H1 (cell line): ENCODE results near the gene TBR1. TPM values are rescaled to one million over a fixed set of nuclear protein-coding genes. Genes with fewer than 3 reads are reported as not detected.

Experiments used
- CTCF ChIA-PET: fragments of 300-600 bp; sonication (Branson Sonifier 250); formaldehyde crosslinking; loops from one replicate; lab custom pipeline; 2021; ENCODE audit not compliant: partially characterized antibody; lab: Charles Lee
- POLR2A ChIA-PET: fragments of 300-600 bp; sonication (Branson Sonifier 250); formaldehyde crosslinking; loops from one replicate; lab custom pipeline; 2021; ENCODE audit warnings: inconsistent platforms; ENCODE audit not compliant: partially characterized antibody; lab: Charles Lee
- DNase-seq, 2 experiments: peaks; one replicate each; pipeline versions ENCODE4 v3.0.0 to v3.0.0-alpha.2; 2010 to 2022; ENCODE audit warnings: low spot score in 2 of 2, low read depth in 1 of 2, mixed read lengths in 1 of 2
- FAIRE-seq: peaks from 2 replicates; lab custom pipeline; 2011; peaks lifted over from hg19 to GRCh38; lab: Jason Lieb, UNC
- H2AFZ ChIP-seq: 2 replicates; pipeline ENCODE4 v1.8.1; 2012; ENCODE audit warnings: low read length, inconsistent platforms
- H2AK5ac ChIP-seq: 2 replicates; pipeline ENCODE4 v1.6.1; 2013; ENCODE audit warnings: low read depth, low read length
- H2BK120ac ChIP-seq: replicated peaks from 2 replicates; pipeline ENCODE3; 2013; ENCODE audit warnings: low read depth, low read length, inconsistent platforms
- H2BK12ac ChIP-seq: 2 replicates; pipeline ENCODE4 v1.6.1; 2013; ENCODE audit warnings: low read depth, low read length
- H2BK15ac ChIP-seq: 2 replicates; pipeline ENCODE4 v1.6.1; 2013; ENCODE audit warnings: low read length
- H2BK20ac ChIP-seq: 2 replicates; pipeline ENCODE4 v1.6.1; 2013; ENCODE audit warnings: low read length
- H2BK5ac ChIP-seq: 2 replicates; pipeline ENCODE4 v1.6.1; 2013; ENCODE audit warnings: low read depth, low read length
- H3K14ac ChIP-seq: 2 replicates; pipeline ENCODE4 v1.6.1; 2013; ENCODE audit warnings: inconsistent platforms; ENCODE audit not compliant: insufficient read length
- H3K18ac ChIP-seq: 2 replicates; pipeline ENCODE4 v1.6.1; 2013; ENCODE audit warnings: low read length; ENCODE audit errors: extremely low read depth
- H3K23ac ChIP-seq: 2 replicates; pipeline ENCODE4 v1.6.1; 2013; ENCODE audit warnings: inconsistent platforms; ENCODE audit not compliant: insufficient read length
- H3K23me2 ChIP-seq: 2 replicates; pipeline ENCODE4 v1.6.1; 2013; ENCODE audit warnings: low read depth, low read length
- H3K27ac ChIP-seq: 2 replicates; pipeline ENCODE4 v1.6.1; 2011; ENCODE audit warnings: low read depth, low read length, inconsistent platforms
- H3K27me3 ChIP-seq, 4 experiments: replicated peaks in 1 of 4; 1 replicate in 1 of 4; 2 replicates in 3 of 4; pipeline versions ENCODE4 v1.6.1 to v1.8.1; 2011 to 2013; ENCODE audit warnings: low read length in 3 of 4, mild to moderate bottlenecking in 3 of 4, inconsistent platforms in 2 of 4, mixed read lengths in 2 of 4, moderate library complexity in 1 of 4; ENCODE audit not compliant: control insufficient read depth in 3 of 4, insufficient read depth in 3 of 4; ENCODE audit errors: extremely low read depth in 1 of 4
- H3K36me3 ChIP-seq, 4 experiments: 2 replicates each; pipeline versions ENCODE4 v1.6.1 to v1.8.1; 2011 to 2013; ENCODE audit warnings: mild to moderate bottlenecking in 4 of 4, low read length in 3 of 4, moderate library complexity in 2 of 4, control low read depth in 1 of 4, inconsistent platforms in 1 of 4; ENCODE audit not compliant: insufficient read depth in 4 of 4, control insufficient read depth in 2 of 4
- H3K4ac ChIP-seq: replicated peaks from 2 replicates; pipeline ENCODE3; 2013; ENCODE audit warnings: low read length, low read depth, mixed read lengths, inconsistent platforms; ENCODE audit not compliant: insufficient read length
- H3K4me1 ChIP-seq, 4 experiments: replicated peaks in 1 of 4; 1 replicate in 1 of 4; 2 replicates in 3 of 4; pipeline versions ENCODE4 v1.6.1 to v1.8.1; 2011 to 2013; ENCODE audit warnings: low read length in 3 of 4, inconsistent platforms in 2 of 4, mixed read lengths in 1 of 4; ENCODE audit not compliant: insufficient read depth in 4 of 4, control insufficient read depth in 3 of 4
- H3K4me2 ChIP-seq, 2 experiments: 2 replicates each; pipeline versions ENCODE4 v1.6.1 to v1.8.1; 2011 to 2013; ENCODE audit warnings: low read depth in 2 of 2, low read length in 2 of 2, control low read depth in 1 of 2, inconsistent platforms in 1 of 2, mild to moderate bottlenecking in 1 of 2; ENCODE audit not compliant: insufficient read depth in 1 of 2
- H3K4me3 ChIP-seq, 4 experiments: fragments of 200-600, 300-600 bp in 1 of 4; sonication (generic), shearing (Covaris generic), sonication (Bioruptor Twin) in 1 of 4; 2 replicates each; pipeline versions ENCODE4 v1.5.1 to v1.8.1; 2011 to 2016; ENCODE audit warnings: low read length in 4 of 4, low read depth in 3 of 4, control low read depth in 2 of 4, inconsistent platforms in 2 of 4, mild to moderate bottlenecking in 2 of 4, mixed read lengths in 1 of 4, moderate library complexity in 1 of 4; ENCODE audit not compliant: insufficient read depth in 2 of 4; ENCODE audit errors: extremely low read depth in 1 of 4
- H3K56ac ChIP-seq: replicated peaks from 2 replicates; pipeline ENCODE3; 2013; ENCODE audit warnings: low read depth, mild to moderate bottlenecking, mixed read lengths, low read length, inconsistent platforms; ENCODE audit not compliant: insufficient read length
- H3K79me1 ChIP-seq: 2 replicates; pipeline ENCODE4 v1.6.1; 2013; ENCODE audit warnings: low read depth, low read length, control low read depth
- H3K79me2 ChIP-seq, 2 experiments: 2 replicates each; pipeline versions ENCODE4 v1.6.1 to v1.8.1; 2012 to 2013; ENCODE audit warnings: low read length in 2 of 2, mild to moderate bottlenecking in 2 of 2, inconsistent platforms in 1 of 2; ENCODE audit not compliant: insufficient read depth in 2 of 2, control insufficient read depth in 1 of 2
- H3K9ac ChIP-seq, 4 experiments: replicated peaks in 1 of 4; 1 replicate in 1 of 4; 2 replicates in 3 of 4; pipeline versions ENCODE4 v1.6.1 to v1.8.1; 2011 to 2013; ENCODE audit warnings: low read depth in 3 of 4, low read length in 3 of 4, control low read depth in 2 of 4, mild to moderate bottlenecking in 2 of 4, moderate library complexity in 2 of 4, inconsistent platforms in 1 of 4; ENCODE audit errors: extremely low read depth in 1 of 4
- H3K9me3 ChIP-seq, 2 experiments: 2 replicates each; pipeline versions ENCODE4 v1.6.1 to v1.8.1; 2012 to 2013; ENCODE audit warnings: mild to moderate bottlenecking in 2 of 2, moderate library complexity in 2 of 2, control low read depth in 1 of 2, inconsistent platforms in 1 of 2, low read depth in 1 of 2, low read length in 1 of 2, mixed read lengths in 1 of 2; ENCODE audit not compliant: insufficient read depth in 2 of 2
- H4K20me1 ChIP-seq, 2 experiments: replicated peaks in 1 of 2; 2 replicates each; pipeline versions ENCODE3 to v1.8.1; 2011 to 2013; ENCODE audit warnings: inconsistent platforms in 2 of 2, low read length in 2 of 2, mild to moderate bottlenecking in 1 of 2; ENCODE audit not compliant: insufficient read depth in 2 of 2, control insufficient read depth in 1 of 2
- H4K5ac ChIP-seq: 2 replicates; pipeline ENCODE4 v1.6.1; 2013; ENCODE audit warnings: low read length, low read depth, mixed read lengths, inconsistent platforms; ENCODE audit not compliant: insufficient read length
- H4K8ac ChIP-seq: 2 replicates; pipeline ENCODE4 v1.8.0; 2013; ENCODE audit warnings: mild to moderate bottlenecking, moderate library complexity, low read length, inconsistent platforms; ENCODE audit not compliant: insufficient read depth; ENCODE audit errors: extremely low read depth
- H4K91ac ChIP-seq: replicated peaks from 2 replicates; pipeline ENCODE3; 2013; ENCODE audit warnings: low read length, mixed read lengths, inconsistent platforms; ENCODE audit not compliant: insufficient read length
- CBX8 ChIP-seq: fragments of 300-800, 300-1000 bp; sonication (generic); IDR thresholded peaks from 2 replicates; pipeline ENCODE4 v1.7.1; 2016; ENCODE audit warnings: low read depth, low read length, borderline replicate concordance
- CEBPB ChIP-seq: IDR thresholded peaks from 2 replicates; pipeline ENCODE4 v1.6.1; 2012; ENCODE audit warnings: low read depth, low read length
- CHD2 ChIP-seq: IDR thresholded peaks from 2 replicates; pipeline ENCODE4 v1.6.1; 2012; ENCODE audit warnings: low read length, improper control_type of control experiment
- EZH2 ChIP-seq: fragments of 200-600 bp; sonication (generic); IDR thresholded peaks from 2 replicates; pipeline ENCODE4 v1.7.1; 2012; ENCODE audit warnings: low read depth, mild to moderate bottlenecking, moderate library complexity, low read length, inconsistent platforms; ENCODE audit not compliant: severe bottlenecking
- HDAC2 ChIP-seq, 2 experiments: fragments of 300-600 bp in 1 of 2; sonication (generic) in 1 of 2; IDR thresholded peaks; 2 replicates each; pipeline ENCODE4 v1.6.1; 2011 to 2012; ENCODE audit warnings: low read depth in 2 of 2, low read length in 2 of 2, mild to moderate bottlenecking in 2 of 2, moderate library complexity in 2 of 2, borderline replicate concordance in 1 of 2, inconsistent platforms in 1 of 2
- HDAC6 ChIP-seq: IDR thresholded peaks from one replicate; pipeline ENCODE4 v1.7.1; 2012; ENCODE audit warnings: low read depth, mild to moderate bottlenecking, inconsistent platforms, low read length, moderate library complexity
- RBBP5 ChIP-seq: IDR thresholded peaks from 2 replicates; pipeline ENCODE4 v1.7.1; 2012; ENCODE audit warnings: low read depth, mild to moderate bottlenecking, inconsistent platforms, low read length, moderate library complexity, borderline replicate concordance
- RXRA ChIP-seq: IDR thresholded peaks from 2 replicates; pipeline ENCODE4 v1.6.1; 2011; ENCODE audit warnings: low read depth, mild to moderate bottlenecking, low read length, moderate library complexity; ENCODE audit not compliant: insufficient read depth
- SP1 ChIP-seq: IDR thresholded peaks from 2 replicates; pipeline ENCODE4 v1.6.1; 2011; ENCODE audit warnings: low read depth, low read length
- SP2 ChIP-seq: IDR thresholded peaks from 2 replicates; pipeline ENCODE4 v1.6.1; 2012; ENCODE audit warnings: mild to moderate bottlenecking, low read length, inconsistent platforms
- TBP ChIP-seq: IDR thresholded peaks from 2 replicates; pipeline ENCODE4 v1.6.1; 2011; ENCODE audit warnings: low read depth, low read length, improper control_type of control experiment
- WGBS, 2 experiments: shearing (Covaris generic) in 1 of 2; methylation state at CpG; one replicate each; pipeline versions ENCODE4 v1.1.6 to v1.1.7; 2013 to 2015; ENCODE audit warnings: low lambda C conversion rate in 2 of 2, mixed read lengths in 2 of 2, inconsistent platforms in 1 of 2, low coverage in 1 of 2, missing lambda C conversion rate in 1 of 2; ENCODE audit not compliant: insufficient replicate concordance in 2 of 2, insufficient coverage in 1 of 2, insufficient read length in 1 of 2; ENCODE audit errors: extremely low coverage in 1 of 2, missing lambda C conversion rate in 1 of 2; 5-methylcytosine and 5-hydroxymethylcytosine counted together
- polyA plus RNA-seq, 7 experiments: library from polyadenylated mRNA; depleted of rRNA in 3 of 7; stranded (reverse) in 5 of 7; unstranded in 2 of 7; fragments of >200 nt in 5 of 7; fragments of 200-250 nt in 2 of 7; gene quantifications; 1 replicate in 5 of 7; 2 replicates in 1 of 7; 4 replicates in 1 of 7; pipeline versions ENCODE4 v1.2.1 to v1.2.3, GENCODE V29; 2011 to 2013; ENCODE audit warnings: missing spikeins in 2 of 7, mixed read lengths in 2 of 7
- total RNA-seq: library from RNA; stranded (reverse); fragmentation: NEBNext Ultra II Directional; extraction: Animal tissue kit (Norgen Biotek cat#: 25700); gene quantifications from 2 replicates; pipeline ENCODE4 v1.2.1, GENCODE V29; 2021

TBR1 gene
- total and polyA plus RNA-seq, 2 of the 8 experiments (the other 6 are each of a cell fraction or from before 2014, with no cell fraction given): not detected

DNA sequence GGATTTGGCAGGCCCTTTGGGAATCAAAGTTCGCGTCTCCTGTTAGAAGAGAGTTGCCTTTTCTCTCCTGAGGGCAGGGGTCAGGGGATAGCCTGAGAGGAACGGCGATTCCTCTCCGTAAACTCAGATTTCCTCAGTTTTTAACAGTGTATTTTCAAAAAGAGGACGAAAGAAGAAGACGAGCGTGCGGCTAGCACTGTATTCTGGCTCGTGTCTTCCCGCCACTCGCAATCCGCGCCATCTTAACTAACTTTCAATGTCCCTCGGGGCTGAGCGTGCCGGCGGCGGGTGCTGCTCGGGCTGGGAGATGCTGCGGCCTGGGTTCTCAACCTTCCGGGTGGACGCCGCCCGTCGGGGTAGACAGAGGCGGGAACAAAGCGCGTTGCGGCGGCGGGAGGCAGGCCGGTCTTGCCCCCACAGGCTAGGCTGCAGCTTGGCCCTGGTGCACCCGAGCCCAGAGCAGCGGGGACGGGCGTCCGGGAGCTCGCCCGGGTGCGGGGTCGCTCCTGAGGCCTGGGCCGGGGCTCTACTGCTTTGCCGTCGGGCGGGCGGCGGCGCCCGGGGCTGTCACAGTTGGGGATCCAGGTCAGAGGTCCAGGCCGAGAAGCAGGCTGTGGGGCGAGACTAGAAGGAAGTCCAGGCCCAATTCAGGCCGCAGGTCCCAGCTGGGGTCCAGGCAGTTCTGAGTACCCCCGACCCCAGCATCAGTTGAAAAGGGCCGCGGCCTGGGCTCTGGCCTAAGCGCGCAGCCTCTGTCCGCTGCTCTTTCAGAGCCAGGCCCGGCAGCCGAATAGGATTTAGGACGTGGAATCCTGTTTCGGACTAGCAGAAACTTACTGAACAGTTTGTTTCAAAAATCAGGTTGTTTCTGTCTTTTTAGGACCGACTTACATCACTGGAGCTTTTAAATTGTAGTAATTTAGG is 11.8 kb downstream of the TBR1 start:
- Histone ChIP-seq H3K23me2 (peaks cover 12% of the 10 kb centered on the region), H3K23ac (no peak overlapping the region), H4K20me1 (peaks cover 0 to 10% of the 10 kb centered on the region in 2 experiments), H3K27ac (no peak overlapping the region), H3K4ac (no peak overlapping the region), H4K8ac (peak overlapping the region; percentile 76), H2BK15ac (no peak overlapping the region), H3K79me1 (no peaks in the 10 kb centered on the region), H3K9ac (no peak overlapping the region), H3K4me2 (peak overlapping the region; percentile 71 to 77), H2BK5ac (no peak overlapping the region), H2AK5ac (no peak overlapping the region), H3K9me3 (no peaks in the 10 kb centered on the region), H2BK120ac (no peak overlapping the region), H3K4me1 (peaks cover 0 to 16% (median 4%) of the 10 kb centered on the region in 4 experiments; a peak in 5 of 7 replicates), H3K14ac (no peak overlapping the region), H4K5ac (no peak overlapping the region), H3K18ac (0 out of 2 replicates have a peak overlapping the region, but pooled peaks have one; percentile 63), H4K91ac (no peak overlapping the region), H3K4me3 (peak overlapping the region; percentile 26 to 54 (median 34)), H3K56ac (no peak overlapping the region), H2BK20ac (no peak overlapping the region), H2AFZ (peak overlapping the region; percentile 37), H2BK12ac (peak overlapping the region; percentile 40; the same call in 1 of the 2 replicates), H3K27me3 (peaks cover 59 to 68% (median 65%) of the 10 kb centered on the region in 4 experiments), H3K36me3 (peaks cover 0 to 3% (median 0%) of the 10 kb centered on the region in 4 experiments; a peak in 1 of 8 replicates), H3K79me2 (no peaks in the 10 kb centered on the region)
- 8% methylated on average over 62 of the region's 64 CpGs; no CpG with 5 or more reads in 1 of the 2 experiments for WGBS, 2 experiments
- ChIA-PET POLR2A (interaction anchor here (1.0 to 1.6 kb wide), 3 partner anchors 9 to 14 kb away, joined by 3 to 8 read pairs (median 7); partner anchors contain the start of gene TBR1), CTCF (interaction anchor here (0.8 to 3.7 kb wide), 5 partner anchors 10 to 520 kb away, joined by 3 to 16 read pairs (median 3); partner anchors contain the start of gene TBR1)
- FAIRE-seq (no peak), DNase-seq (peak in 1 of 2 experiments; percentile 75)
- TF ChIP-seq CBX8: 0 out of 2 replicates have a peak, but pooled peaks have one; percentile 81
- TF ChIP-seq TBP: no peak
- TF ChIP-seq SP1: no peak
- TF ChIP-seq CEBPB: no peak
- 0 out of 2 replicates have a peak, but pooled peaks have one; percentile 62 for TF ChIP-seq RBBP5
- TF ChIP-seq RXRA: no peak
- TF ChIP-seq HDAC2 (IDR thresholded peaks at IDR 0.05; ENCODE audit: borderline replicate concordance in 1 of 2, low read depth in 2 of 2, low read length in 2 of 2): 0 out of 4 replicates have a peak, but pooled peaks of 1 of the 2 experiments have one; percentile 22
- peak; percentile 95 for TF ChIP-seq EZH2
- no peak for TF ChIP-seq SP2
- TF ChIP-seq CHD2: no peak
- TF ChIP-seq HDAC6: no peak
